Adipose tissue (tissue), 3 donors: ENCODE measurements around the gene ABL1. TPM values are rescaled to one million over a fixed set of nuclear protein-coding genes. Genes with fewer than 3 reads are reported as not detected.
"Not testable (repeated sequence)": the region's sequence is repeated elsewhere in the genome, so short reads cannot be mapped to it uniquely, and the experiment has no call there.

ENCODE experiments used
- H3K27ac ChIP-seq: one replicate; pipeline ENCODE4 v1.5.1; 2013; ENCODE audit warnings: low read depth, low read length
- WGBS, 3 donors: extraction: QIAGEN DNeasy Blood & Tissue Kit; methylation state at CpG; one replicate each; pipeline ENCODE4 v1.1.7; 2013; 5-methylcytosine and 5-hydroxymethylcytosine counted together
- polyA plus RNA-seq, 3 donors: library from polyadenylated mRNA; stranded (reverse); fragments of 200-250 nt; gene quantifications; one replicate each; pipeline ENCODE4 v1.2.3, GENCODE V29; 2013
- donor health status: healthy with polysubstance abuse.
- donor health status: Bipolar disorder and iron deficiency.
- donor health status: healthy.

ABL1 gene
- polyA plus RNA-seq, 3 donors: 17.0 to 75.0 (median 58.1) TPM

- 32 to 50% (median 43%) methylated on average over 7 of the region's 7 CpGs for WGBS, 3 donors
- H3K27ac ChIP-seq: peak overlapping the region; percentile 35
These were observed 10.9 kb downstream of the ABL1 start for GRCh38 chr9:130845901-130846481.

DNA sequence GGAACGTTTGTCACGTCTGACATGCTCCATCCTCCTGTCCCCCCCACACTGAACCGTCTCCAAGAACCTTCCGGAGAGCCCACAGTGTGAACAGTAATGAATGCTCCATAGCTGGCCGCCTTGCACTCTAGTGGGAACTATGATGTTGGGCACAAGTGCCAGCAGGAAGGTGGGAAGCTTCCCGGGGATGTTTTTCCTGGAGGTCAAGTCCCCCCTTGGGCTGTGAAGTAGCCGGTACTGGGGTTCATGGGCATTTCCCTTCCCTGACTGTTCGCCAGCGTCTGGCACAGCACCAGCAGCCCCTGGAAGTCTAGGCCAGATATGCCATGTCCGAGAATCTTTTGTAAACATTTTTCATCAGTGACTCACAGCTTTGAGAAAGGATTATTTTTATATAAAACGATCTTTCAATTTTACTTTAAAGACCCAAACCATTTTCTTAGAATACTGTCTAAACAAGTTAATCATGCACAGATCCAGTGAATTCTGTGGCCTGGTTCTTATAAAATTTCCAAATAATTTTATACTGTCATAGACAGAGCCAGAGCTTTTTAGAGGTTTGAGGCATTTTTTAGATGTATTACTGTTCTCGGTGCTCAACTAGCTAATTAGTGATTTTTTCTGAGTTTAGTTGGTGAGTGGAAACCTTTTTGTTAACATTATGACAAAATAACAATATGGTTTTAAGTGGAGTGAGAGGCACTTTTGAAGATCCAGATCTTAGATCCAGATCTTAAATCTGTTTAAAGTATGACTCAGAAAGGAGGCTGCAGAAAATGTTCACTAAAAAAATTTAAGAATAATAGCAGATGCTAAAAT, 11.6 kb downstream of the ABL1 start:
- 37 to 47% (median 40%) methylated on average over 12 of the region's 12 CpGs for WGBS, 3 donors

GRCh38 chr9:130847306-130848217, 12.5 kb downstream of the ABL1 start:
- H3K27ac ChIP-seq: no peak overlapping the region
- WGBS, 3 donors: 18 to 57% (median 19%) methylated on average over 13 of the region's 13 CpGs

More for the DNA sequence above, 11.6 kb downstream of the ABL1 start:
- peak overlapping the region; percentile 35 for H3K27ac ChIP-seq

GRCh38 chr9:130848514-130848913, 13.5 kb downstream of the ABL1 start:
- WGBS, 3 donors: 94 to 97% (median 95%) methylated on average over 8 of the region's 8 CpGs
- not testable (repeated sequence) for H3K27ac ChIP-seq

DNA sequence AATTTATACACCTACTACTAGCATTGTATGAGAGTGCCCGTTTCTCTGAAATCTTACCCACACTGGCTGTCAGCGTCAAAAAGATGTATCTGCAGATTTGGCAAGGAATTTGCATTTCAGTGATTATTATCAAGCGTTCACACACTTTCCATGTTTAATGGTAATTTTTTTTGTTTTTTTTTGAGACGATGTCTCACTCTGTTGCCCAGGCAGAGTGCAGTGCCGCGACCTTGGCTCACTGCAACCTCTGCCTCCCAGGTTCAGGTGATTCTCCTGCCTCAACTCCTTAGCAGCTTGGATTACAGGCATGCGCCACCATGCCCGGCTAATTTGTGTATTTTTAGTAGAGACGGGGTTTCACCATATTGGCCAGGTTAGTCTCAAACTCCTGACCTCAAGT, 14.3 kb downstream of the ABL1 start:
- no peak overlapping the region for H3K27ac ChIP-seq
- 85% methylated on average over 9 of the region's 9 CpGs for WGBS, 3 donors

GRCh38 chr9:130852801-130853200, 17.7 kb downstream of the ABL1 start:
- WGBS, 3 donors: 80 to 90% (median 83%) methylated on average over 7 of the region's 7 CpGs
- H3K27ac ChIP-seq: no peak overlapping the region

DNA sequence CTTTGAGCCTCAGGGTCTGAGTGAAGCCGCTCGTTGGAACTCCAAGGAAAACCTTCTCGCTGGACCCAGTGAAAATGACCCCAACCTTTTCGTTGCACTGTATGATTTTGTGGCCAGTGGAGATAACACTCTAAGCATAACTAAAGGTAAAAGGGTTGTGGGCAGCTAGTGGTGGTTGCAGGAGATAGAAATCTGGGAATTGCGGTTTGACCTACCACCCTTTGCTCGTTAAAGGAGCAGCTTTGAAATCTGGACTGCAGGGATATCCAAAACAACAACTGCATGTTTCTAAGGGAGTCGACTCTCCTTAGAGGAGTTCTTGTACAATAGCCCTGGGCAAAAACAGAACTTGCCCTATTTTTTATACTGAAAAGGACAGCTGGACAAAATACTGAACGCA, 19.0 kb downstream of the ABL1 start:
- no peak overlapping the region for H3K27ac ChIP-seq
- WGBS, 3 donors: 71 to 84% (median 81%) methylated on average over 8 of the region's 8 CpGs

DNA sequence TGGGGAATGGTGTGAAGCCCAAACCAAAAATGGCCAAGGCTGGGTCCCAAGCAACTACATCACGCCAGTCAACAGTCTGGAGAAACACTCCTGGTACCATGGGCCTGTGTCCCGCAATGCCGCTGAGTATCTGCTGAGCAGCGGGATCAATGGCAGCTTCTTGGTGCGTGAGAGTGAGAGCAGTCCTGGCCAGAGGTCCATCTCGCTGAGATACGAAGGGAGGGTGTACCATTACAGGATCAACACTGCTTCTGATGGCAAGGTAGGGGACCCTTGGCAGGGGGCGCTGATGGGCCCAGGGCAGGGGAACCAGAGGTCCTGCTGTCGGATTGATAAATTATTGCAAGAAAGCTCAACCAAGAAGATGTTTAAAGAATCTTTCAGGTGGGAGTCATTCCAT, 19.8 kb downstream of the ABL1 start:
- WGBS, 3 donors: 90 to 94% (median 93%) methylated on average over 9 of the region's 9 CpGs
- H3K27ac ChIP-seq: no peak overlapping the region

- 86 to 89% (median 87%) methylated on average over 8 of the region's 8 CpGs for WGBS, 3 donors
- no peak overlapping the region for H3K27ac ChIP-seq
These were observed 21.4 kb downstream of the ABL1 start for GRCh38 chr9:130856474-130856873.

DNA sequence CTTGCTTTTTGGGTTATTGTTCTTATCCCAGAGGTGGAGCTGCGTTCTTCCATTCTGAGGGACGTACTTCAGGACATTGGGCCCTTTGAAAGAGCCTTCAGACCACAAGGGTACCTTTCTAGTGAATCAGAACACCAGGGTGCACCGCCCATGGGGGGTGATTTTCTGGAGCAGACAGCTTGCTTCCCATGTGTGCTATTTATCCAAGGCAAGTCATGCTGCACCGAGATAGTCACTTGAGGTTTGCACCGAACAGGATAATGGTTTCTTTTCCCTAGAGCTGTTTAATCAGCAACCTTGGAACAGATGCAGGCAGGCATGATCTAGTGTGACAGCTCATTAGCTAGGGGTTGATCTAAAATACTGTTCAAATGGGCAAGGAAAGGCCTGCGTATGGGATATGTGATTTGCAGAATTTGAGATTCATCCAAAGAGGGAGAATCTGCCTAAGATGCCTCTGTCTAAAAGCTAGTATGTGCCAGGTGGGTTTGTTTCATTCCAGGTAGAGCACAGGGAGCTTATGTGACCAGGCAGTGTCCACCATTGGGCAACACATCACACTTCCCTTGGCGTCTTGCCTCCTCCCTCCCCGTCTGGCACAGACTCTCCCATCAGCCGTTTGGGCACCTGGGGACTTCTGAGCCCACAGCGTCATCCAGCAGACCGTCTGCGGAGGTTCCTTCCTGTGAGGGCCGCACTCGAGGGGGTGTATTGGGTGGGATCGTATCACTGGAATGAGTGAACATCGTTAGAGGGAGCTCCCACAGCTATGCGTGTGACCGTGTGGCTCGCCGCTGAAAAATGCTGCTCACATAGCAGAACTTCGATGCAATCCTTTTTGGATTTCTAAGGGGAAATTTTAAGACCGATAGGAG, 23.0 kb downstream of the ABL1 start:
- no peak overlapping the region for H3K27ac ChIP-seq
- 45 to 61% (median 49%) methylated on average over 22 of the region's 22 CpGs for WGBS, 3 donors

- 60 to 70% (median 64%) methylated on average over 20 of the region's 20 CpGs for WGBS, 3 donors
These were observed 24.0 kb downstream of the ABL1 start for GRCh38 chr9:130858739-130859705.

GRCh38 chr9:130860458-130861316, 25.6 kb downstream of the ABL1 start:
- no peak overlapping the region for H3K27ac ChIP-seq
- WGBS, 3 donors: 39 to 71% (median 49%) methylated on average over 28 of the region's 28 CpGs

More at GRCh38 chr9:130858739-130859705, 24.0 kb downstream of the ABL1 start:
- H3K27ac ChIP-seq: no peak overlapping the region

DNA sequence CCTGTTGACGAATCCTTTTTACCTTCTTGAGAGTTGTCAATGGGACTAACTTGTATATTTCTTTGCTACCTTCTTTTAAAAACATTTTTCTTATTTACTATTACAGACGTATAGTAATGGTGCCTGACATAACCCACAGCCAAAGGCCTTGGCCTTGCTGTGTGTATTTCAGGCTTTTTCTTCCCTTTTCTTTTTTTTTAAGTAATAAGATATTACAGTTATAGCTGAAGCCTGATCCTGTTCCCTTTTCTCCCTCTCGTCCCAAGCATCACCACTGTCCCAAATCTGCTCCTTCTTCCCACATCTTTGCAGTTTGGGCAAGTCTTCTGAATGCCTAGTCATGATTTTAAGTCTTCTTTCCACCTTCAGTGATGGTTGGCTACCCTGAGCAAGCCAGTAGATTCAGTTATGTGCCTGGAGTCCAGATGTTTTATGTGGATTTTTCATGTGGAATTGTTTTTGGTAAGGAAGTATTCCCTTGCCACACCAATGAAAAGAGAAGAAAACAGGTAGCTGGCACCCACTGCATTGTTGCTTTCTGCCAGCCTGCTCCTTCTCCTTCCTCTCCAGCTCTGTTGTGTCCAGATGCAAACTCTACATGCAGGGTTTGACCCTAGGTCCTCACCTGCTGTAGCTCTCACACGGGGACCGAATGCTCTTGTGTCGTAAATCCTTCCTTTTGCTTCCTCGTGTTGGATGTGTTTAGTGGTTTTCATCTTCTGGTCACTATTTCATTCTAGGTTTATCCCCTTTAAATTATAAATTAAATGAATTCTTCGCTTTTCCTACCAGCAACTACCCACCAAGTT, 26.5 kb downstream of the ABL1 start:
- H3K27ac ChIP-seq: no peak overlapping the region
- WGBS, 3 donors: 66 to 83% (median 67%) methylated on average over 8 of the region's 8 CpGs

GRCh38 chr9:130862217-130862616, 27.2 kb downstream of the ABL1 start:
- no peak overlapping the region for H3K27ac ChIP-seq
- 75 to 88% (median 84%) methylated on average over 8 of the region's 8 CpGs for WGBS, 3 donors

DNA sequence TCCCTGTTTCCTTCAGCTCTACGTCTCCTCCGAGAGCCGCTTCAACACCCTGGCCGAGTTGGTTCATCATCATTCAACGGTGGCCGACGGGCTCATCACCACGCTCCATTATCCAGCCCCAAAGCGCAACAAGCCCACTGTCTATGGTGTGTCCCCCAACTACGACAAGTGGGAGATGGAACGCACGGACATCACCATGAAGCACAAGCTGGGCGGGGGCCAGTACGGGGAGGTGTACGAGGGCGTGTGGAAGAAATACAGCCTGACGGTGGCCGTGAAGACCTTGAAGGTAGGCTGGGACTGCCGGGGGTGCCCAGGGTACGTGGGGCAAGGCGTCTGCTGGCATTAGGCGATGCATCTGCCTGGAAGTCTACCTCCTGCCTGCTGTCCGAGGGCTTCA, 27.7 kb downstream of the ABL1 start:
- WGBS, 3 donors: 89 to 92% (median 91%) methylated on average over 23 of the region's 23 CpGs
- H3K27ac ChIP-seq: no peak overlapping the region
